H54 (cell line): ENCODE measurements around the gene SDC3.
"Not testable (repeated sequence)": the region's sequence is repeated elsewhere in the genome, so short reads cannot be mapped to it uniquely, and the experiment has no call there.

Experiments
- DNase-seq: peaks from one replicate; pipeline ENCODE4 v3.0.0; 2011; ENCODE audit warnings: low spot score, mixed read lengths; ENCODE audit not compliant: insufficient read length
- FAIRE-seq: peaks from 3 replicates; lab custom pipeline; 2011; peaks lifted over from hg19 to GRCh38; lab: Jason Lieb, UNC
- POLR2A ChIP-seq: IDR thresholded peaks from 2 replicates; pipeline ENCODE4 v1.6.1; 2011; ENCODE audit warnings: low read depth, mild to moderate bottlenecking, low read length

Gene SDC3

GRCh38 chr1:30908696-30909364, at the start of gene SDC3:
Gene SDC3 (minus strand): TSS chr1:30908758. CDS start chr1:30908586, 172 bp downstream.
- peak; percentile 56; the same call in 1 of the 2 replicates for TF ChIP-seq POLR2A
- DNase-seq (no peak), FAIRE-seq (no peak)

- FAIRE-seq: no peak
- DNase-seq: no peak
- TF ChIP-seq POLR2A: no peak
These were observed 49.1 kb upstream of the SDC3 start for GRCh38 chr1:30957560-30958222.

GRCh38 chr1:30955448-30956015, 47.0 kb upstream of the SDC3 start:
- DNase-seq (no peak), FAIRE-seq (no peak)
- TF ChIP-seq POLR2A: no peak

- no peak for TF ChIP-seq POLR2A
- no peak for FAIRE-seq
- no peak for DNase-seq
These were observed 45.1 kb upstream of the SDC3 start for GRCh38 chr1:30953685-30954084.

GRCh38 chr1:30952098-30952497, 43.5 kb upstream of the SDC3 start:
- FAIRE-seq: no peak
- TF ChIP-seq POLR2A: no peak
- DNase-seq: no peak

- FAIRE-seq: no peak
- TF ChIP-seq POLR2A: no peak
These were observed 42.1 kb upstream of the SDC3 start for GRCh38 chr1:30950700-30951099.

GRCh38 chr1:30950053-30950452, 41.5 kb upstream of the SDC3 start:
- TF ChIP-seq POLR2A: no peak
- DNase-seq (no peak), FAIRE-seq (no peak)

More at GRCh38 chr1:30950700-30951099, 42.1 kb upstream of the SDC3 start:
- no peak for DNase-seq

GRCh38 chr1:30949487-30949838, 40.9 kb upstream of the SDC3 start:
- not testable (repeated sequence) for DNase-seq, FAIRE-seq

GRCh38 chr1:30948813-30949486, 40.4 kb upstream of the SDC3 start:
- FAIRE-seq, DNase-seq: not testable (repeated sequence)

- no peak for FAIRE-seq
- TF ChIP-seq POLR2A: no peak
- DNase-seq: no peak
These were observed 39.7 kb upstream of the SDC3 start for GRCh38 chr1:30948278-30948677.

GRCh38 chr1:30947212-30947611, 38.7 kb upstream of the SDC3 start:
- no peak for TF ChIP-seq POLR2A
- DNase-seq (no peak), FAIRE-seq (no peak)

GRCh38 chr1:30942326-30942963, 33.9 kb upstream of the SDC3 start:
- FAIRE-seq (peak; percentile 61), DNase-seq (no peak)
- no peak for TF ChIP-seq POLR2A

- DNase-seq (no peak), FAIRE-seq (no peak)
- TF ChIP-seq POLR2A: no peak
These were observed 32.0 kb upstream of the SDC3 start for GRCh38 chr1:30940541-30940940.

GRCh38 chr1:30936541-30937171, 28.1 kb upstream of the SDC3 start:
- DNase-seq (no peak), FAIRE-seq (no peak)
- no peak for TF ChIP-seq POLR2A

- DNase-seq, FAIRE-seq: not testable (repeated sequence)
These were observed 27.2 kb upstream of the SDC3 start for GRCh38 chr1:30935758-30936157.
